ENCODE results near the gene ACSF2. TPM values are rescaled to one million over a fixed set of nuclear protein-coding genes. Genes with fewer than 3 reads are reported as not detected.
A peak's percentile ranks its signal among the peaks of the same experiment; 100 is the strongest.

ACSF2 gene
- total RNA-seq, 1 donor: 63.0 TPM

- Histone ChIP-seq H2AFZ (ENCODE audit: low read length) (no peak overlapping the region), H3K27ac (ENCODE audit: low read depth, low read length) (no peak overlapping the region), H3K4me3 (ENCODE audit: insufficient read depth, low read length) (no peak overlapping the region), H3K27me3 (ENCODE audit: insufficient read depth, low read length) (no peaks in the 10 kb centered on the region), H3K4me1 (ENCODE audit: insufficient read depth, low read length) (peaks cover 4% of the 10 kb centered on the region), H3K4me2 (ENCODE audit: insufficient read depth, low read length) (no peak overlapping the region), H3K9me3 (ENCODE audit: low read depth, low read length) (no peaks in the 10 kb centered on the region), H3K36me3 (ENCODE audit: insufficient read depth, low read length) (no peaks in the 10 kb centered on the region), H4K20me1 (ENCODE audit: insufficient read depth, low read length) (no peaks in the 10 kb centered on the region), H3K79me2 (ENCODE audit: insufficient read depth, low read length) (no peaks in the 10 kb centered on the region)
- peak; percentile 14 for DNase-seq (ENCODE audit: insufficient read length, low spot score, missing footprints)
- TF ChIP-seq CTCF (IDR thresholded peaks at IDR 0.05; ENCODE audit: extremely low read depth, low read depth, low read length): peak; percentile 63
Observed at GRCh38 chr17:50501054-50501453, 75.0 kb downstream of the ACSF2 start.

GRCh38 chr17:50502301-50502990, 76.4 kb downstream of the ACSF2 start:
- DNase-seq (ENCODE audit: insufficient read length, low spot score, missing footprints): peak; percentile 41

GRCh38 chr17:50505591-50506130, 79.6 kb downstream of the ACSF2 start:
- no peak overlapping the region for H3K4me3 ChIP-seq (ENCODE audit: insufficient read depth, low read length)
- no peak for TF ChIP-seq CTCF (IDR thresholded peaks at IDR 0.05; ENCODE audit: extremely low read depth, low read depth, low read length)
- H3K4me1 ChIP-seq (ENCODE audit: insufficient read depth, low read length): peaks cover 11% of the 10 kb centered on the region
- peak; percentile 58 for DNase-seq (ENCODE audit: insufficient read length, low spot score, missing footprints)
- H3K79me2 ChIP-seq (ENCODE audit: insufficient read depth, low read length): no peaks in the 10 kb centered on the region
- no peaks in the 10 kb centered on the region for H3K27me3 ChIP-seq (ENCODE audit: insufficient read depth, low read length)
- H2AFZ ChIP-seq (ENCODE audit: low read length): peak overlapping the region; percentile 50
- no peaks in the 10 kb centered on the region for H3K36me3 ChIP-seq (ENCODE audit: insufficient read depth, low read length)
- no peak overlapping the region for H3K27ac ChIP-seq (ENCODE audit: low read depth, low read length)
- no peaks in the 10 kb centered on the region for H3K9me3 ChIP-seq (ENCODE audit: low read depth, low read length)
- no peak overlapping the region for H3K4me2 ChIP-seq (ENCODE audit: insufficient read depth, low read length)
- no peaks in the 10 kb centered on the region for H4K20me1 ChIP-seq (ENCODE audit: insufficient read depth, low read length)

More at GRCh38 chr17:50502301-50502990, 76.4 kb downstream of the ACSF2 start:
- Histone ChIP-seq H3K27ac (ENCODE audit: low read depth, low read length) (no peak overlapping the region), H3K9me3 (ENCODE audit: low read depth, low read length) (no peaks in the 10 kb centered on the region), H3K27me3 (ENCODE audit: insufficient read depth, low read length) (no peaks in the 10 kb centered on the region), H4K20me1 (ENCODE audit: insufficient read depth, low read length) (no peaks in the 10 kb centered on the region), H3K79me2 (ENCODE audit: insufficient read depth, low read length) (no peaks in the 10 kb centered on the region), H3K4me1 (ENCODE audit: insufficient read depth, low read length) (peaks cover 3% of the 10 kb centered on the region), H3K36me3 (ENCODE audit: insufficient read depth, low read length) (no peaks in the 10 kb centered on the region), H3K4me3 (ENCODE audit: insufficient read depth, low read length) (no peak overlapping the region), H2AFZ (ENCODE audit: low read length) (no peak overlapping the region), H3K4me2 (ENCODE audit: insufficient read depth, low read length) (no peak overlapping the region)
- TF ChIP-seq CTCF (IDR thresholded peaks at IDR 0.05; ENCODE audit: extremely low read depth, low read depth, low read length): no peak

- no peaks in the 10 kb centered on the region for H3K27me3 ChIP-seq (ENCODE audit: insufficient read depth, low read length)
- no peak overlapping the region for H3K4me3 ChIP-seq (ENCODE audit: insufficient read depth, low read length)
- no peaks in the 10 kb centered on the region for H3K36me3 ChIP-seq (ENCODE audit: insufficient read depth, low read length)
- H4K20me1 ChIP-seq (ENCODE audit: insufficient read depth, low read length): no peaks in the 10 kb centered on the region
- peak; percentile 18 for DNase-seq (ENCODE audit: insufficient read length, low spot score, missing footprints)
- H3K79me2 ChIP-seq (ENCODE audit: insufficient read depth, low read length): no peaks in the 10 kb centered on the region
- no peak overlapping the region for H3K27ac ChIP-seq (ENCODE audit: low read depth, low read length)
- H2AFZ ChIP-seq (ENCODE audit: low read length): peak overlapping the region; percentile 50
- no peak for TF ChIP-seq CTCF (IDR thresholded peaks at IDR 0.05; ENCODE audit: extremely low read depth, low read depth, low read length)
- no peak overlapping the region for H3K4me2 ChIP-seq (ENCODE audit: insufficient read depth, low read length)
- peaks cover 17% of the 10 kb centered on the region for H3K4me1 ChIP-seq (ENCODE audit: insufficient read depth, low read length)
- H3K9me3 ChIP-seq (ENCODE audit: low read depth, low read length): no peaks in the 10 kb centered on the region
Observed at GRCh38 chr17:50506298-50506697, 80.3 kb downstream of the ACSF2 start.
